H1 (cell line): ENCODE results near the gene ME3. TPM values are rescaled to one million over a fixed set of nuclear protein-coding genes. Genes with fewer than 3 reads are reported as not detected.
"Not testable (repeated sequence)": the region's sequence is repeated elsewhere in the genome, so short reads cannot be mapped to it uniquely, and the experiment has no call there.

Experiments used
- CTCF ChIA-PET: fragments of 300-600 bp; sonication (Branson Sonifier 250); formaldehyde crosslinking; loops from one replicate; lab custom pipeline; 2021; ENCODE audit not compliant: partially characterized antibody; lab: Charles Lee
- POLR2A ChIA-PET: fragments of 300-600 bp; sonication (Branson Sonifier 250); formaldehyde crosslinking; loops from one replicate; lab custom pipeline; 2021; ENCODE audit warnings: inconsistent platforms; ENCODE audit not compliant: partially characterized antibody; lab: Charles Lee
- DNase-seq, 2 experiments: peaks; one replicate each; pipeline versions ENCODE4 v3.0.0 to v3.0.0-alpha.2; 2010 to 2022; ENCODE audit warnings: low spot score in 2 of 2, low read depth in 1 of 2, mixed read lengths in 1 of 2
- FAIRE-seq: peaks from 2 replicates; lab custom pipeline; 2011; peaks lifted over from hg19 to GRCh38; lab: Jason Lieb, UNC
- H2AFZ ChIP-seq: 2 replicates; pipeline ENCODE4 v1.8.1; 2012; ENCODE audit warnings: low read length, inconsistent platforms
- H2AK5ac ChIP-seq: 2 replicates; pipeline ENCODE4 v1.6.1; 2013; ENCODE audit warnings: low read depth, low read length
- H2BK120ac ChIP-seq: replicated peaks from 2 replicates; pipeline ENCODE3; 2013; ENCODE audit warnings: low read depth, low read length, inconsistent platforms
- H2BK12ac ChIP-seq: 2 replicates; pipeline ENCODE4 v1.6.1; 2013; ENCODE audit warnings: low read depth, low read length
- H2BK15ac ChIP-seq: 2 replicates; pipeline ENCODE4 v1.6.1; 2013; ENCODE audit warnings: low read length
- H2BK20ac ChIP-seq: 2 replicates; pipeline ENCODE4 v1.6.1; 2013; ENCODE audit warnings: low read length
- H2BK5ac ChIP-seq: 2 replicates; pipeline ENCODE4 v1.6.1; 2013; ENCODE audit warnings: low read depth, low read length
- H3K14ac ChIP-seq: 2 replicates; pipeline ENCODE4 v1.6.1; 2013; ENCODE audit warnings: inconsistent platforms; ENCODE audit not compliant: insufficient read length
- H3K18ac ChIP-seq: 2 replicates; pipeline ENCODE4 v1.6.1; 2013; ENCODE audit warnings: low read length; ENCODE audit errors: extremely low read depth
- H3K23ac ChIP-seq: 2 replicates; pipeline ENCODE4 v1.6.1; 2013; ENCODE audit warnings: inconsistent platforms; ENCODE audit not compliant: insufficient read length
- H3K23me2 ChIP-seq: 2 replicates; pipeline ENCODE4 v1.6.1; 2013; ENCODE audit warnings: low read depth, low read length
- H3K27ac ChIP-seq: 2 replicates; pipeline ENCODE4 v1.6.1; 2011; ENCODE audit warnings: low read depth, low read length, inconsistent platforms
- H3K27me3 ChIP-seq, 4 experiments: replicated peaks in 1 of 4; 1 replicate in 1 of 4; 2 replicates in 3 of 4; pipeline versions ENCODE4 v1.6.1 to v1.8.1; 2011 to 2013; ENCODE audit warnings: low read length in 3 of 4, mild to moderate bottlenecking in 3 of 4, inconsistent platforms in 2 of 4, mixed read lengths in 2 of 4, moderate library complexity in 1 of 4; ENCODE audit not compliant: control insufficient read depth in 3 of 4, insufficient read depth in 3 of 4; ENCODE audit errors: extremely low read depth in 1 of 4
- H3K36me3 ChIP-seq, 4 experiments: 2 replicates each; pipeline versions ENCODE4 v1.6.1 to v1.8.1; 2011 to 2013; ENCODE audit warnings: mild to moderate bottlenecking in 4 of 4, low read length in 3 of 4, moderate library complexity in 2 of 4, control low read depth in 1 of 4, inconsistent platforms in 1 of 4; ENCODE audit not compliant: insufficient read depth in 4 of 4, control insufficient read depth in 2 of 4
- H3K4ac ChIP-seq: replicated peaks from 2 replicates; pipeline ENCODE3; 2013; ENCODE audit warnings: low read length, low read depth, mixed read lengths, inconsistent platforms; ENCODE audit not compliant: insufficient read length
- H3K4me1 ChIP-seq, 4 experiments: replicated peaks in 1 of 4; 1 replicate in 1 of 4; 2 replicates in 3 of 4; pipeline versions ENCODE4 v1.6.1 to v1.8.1; 2011 to 2013; ENCODE audit warnings: low read length in 3 of 4, inconsistent platforms in 2 of 4, mixed read lengths in 1 of 4; ENCODE audit not compliant: insufficient read depth in 4 of 4, control insufficient read depth in 3 of 4
- H3K4me2 ChIP-seq, 2 experiments: 2 replicates each; pipeline versions ENCODE4 v1.6.1 to v1.8.1; 2011 to 2013; ENCODE audit warnings: low read depth in 2 of 2, low read length in 2 of 2, control low read depth in 1 of 2, inconsistent platforms in 1 of 2, mild to moderate bottlenecking in 1 of 2; ENCODE audit not compliant: insufficient read depth in 1 of 2
- H3K4me3 ChIP-seq, 4 experiments: fragments of 200-600, 300-600 bp in 1 of 4; sonication (generic), shearing (Covaris generic), sonication (Bioruptor Twin) in 1 of 4; 2 replicates each; pipeline versions ENCODE4 v1.5.1 to v1.8.1; 2011 to 2016; ENCODE audit warnings: low read length in 4 of 4, low read depth in 3 of 4, control low read depth in 2 of 4, inconsistent platforms in 2 of 4, mild to moderate bottlenecking in 2 of 4, mixed read lengths in 1 of 4, moderate library complexity in 1 of 4; ENCODE audit not compliant: insufficient read depth in 2 of 4; ENCODE audit errors: extremely low read depth in 1 of 4
- H3K56ac ChIP-seq: replicated peaks from 2 replicates; pipeline ENCODE3; 2013; ENCODE audit warnings: low read depth, mild to moderate bottlenecking, mixed read lengths, low read length, inconsistent platforms; ENCODE audit not compliant: insufficient read length
- H3K79me1 ChIP-seq: 2 replicates; pipeline ENCODE4 v1.6.1; 2013; ENCODE audit warnings: low read depth, low read length, control low read depth
- H3K79me2 ChIP-seq, 2 experiments: 2 replicates each; pipeline versions ENCODE4 v1.6.1 to v1.8.1; 2012 to 2013; ENCODE audit warnings: low read length in 2 of 2, mild to moderate bottlenecking in 2 of 2, inconsistent platforms in 1 of 2; ENCODE audit not compliant: insufficient read depth in 2 of 2, control insufficient read depth in 1 of 2
- H3K9ac ChIP-seq, 4 experiments: replicated peaks in 1 of 4; 1 replicate in 1 of 4; 2 replicates in 3 of 4; pipeline versions ENCODE4 v1.6.1 to v1.8.1; 2011 to 2013; ENCODE audit warnings: low read depth in 3 of 4, low read length in 3 of 4, control low read depth in 2 of 4, mild to moderate bottlenecking in 2 of 4, moderate library complexity in 2 of 4, inconsistent platforms in 1 of 4; ENCODE audit errors: extremely low read depth in 1 of 4
- H3K9me3 ChIP-seq, 2 experiments: 2 replicates each; pipeline versions ENCODE4 v1.6.1 to v1.8.1; 2012 to 2013; ENCODE audit warnings: mild to moderate bottlenecking in 2 of 2, moderate library complexity in 2 of 2, control low read depth in 1 of 2, inconsistent platforms in 1 of 2, low read depth in 1 of 2, low read length in 1 of 2, mixed read lengths in 1 of 2; ENCODE audit not compliant: insufficient read depth in 2 of 2
- H4K20me1 ChIP-seq, 2 experiments: replicated peaks in 1 of 2; 2 replicates each; pipeline versions ENCODE3 to v1.8.1; 2011 to 2013; ENCODE audit warnings: inconsistent platforms in 2 of 2, low read length in 2 of 2, mild to moderate bottlenecking in 1 of 2; ENCODE audit not compliant: insufficient read depth in 2 of 2, control insufficient read depth in 1 of 2
- H4K5ac ChIP-seq: 2 replicates; pipeline ENCODE4 v1.6.1; 2013; ENCODE audit warnings: low read length, low read depth, mixed read lengths, inconsistent platforms; ENCODE audit not compliant: insufficient read length
- H4K8ac ChIP-seq: 2 replicates; pipeline ENCODE4 v1.8.0; 2013; ENCODE audit warnings: mild to moderate bottlenecking, moderate library complexity, low read length, inconsistent platforms; ENCODE audit not compliant: insufficient read depth; ENCODE audit errors: extremely low read depth
- H4K91ac ChIP-seq: replicated peaks from 2 replicates; pipeline ENCODE3; 2013; ENCODE audit warnings: low read length, mixed read lengths, inconsistent platforms; ENCODE audit not compliant: insufficient read length
- FOSL1 ChIP-seq: IDR thresholded peaks from 2 replicates; pipeline ENCODE4 v1.6.1; 2011; ENCODE audit warnings: mild to moderate bottlenecking, low read depth, low read length, moderate library complexity; ENCODE audit not compliant: insufficient read depth
- ZNF274 ChIP-seq: IDR thresholded peaks from 2 replicates; pipeline ENCODE4 v1.7.0; 2012; ENCODE audit warnings: low read length, borderline replicate concordance; ENCODE audit errors: extremely low read depth
- WGBS, 2 experiments: shearing (Covaris generic) in 1 of 2; methylation state at CpG; one replicate each; pipeline versions ENCODE4 v1.1.6 to v1.1.7; 2013 to 2015; ENCODE audit warnings: low lambda C conversion rate in 2 of 2, mixed read lengths in 2 of 2, inconsistent platforms in 1 of 2, low coverage in 1 of 2, missing lambda C conversion rate in 1 of 2; ENCODE audit not compliant: insufficient replicate concordance in 2 of 2, insufficient coverage in 1 of 2, insufficient read length in 1 of 2; ENCODE audit errors: extremely low coverage in 1 of 2, missing lambda C conversion rate in 1 of 2; 5-methylcytosine and 5-hydroxymethylcytosine counted together
- polyA plus RNA-seq, 7 experiments: library from polyadenylated mRNA; depleted of rRNA in 3 of 7; stranded (reverse) in 5 of 7; unstranded in 2 of 7; fragments of >200 nt in 5 of 7; fragments of 200-250 nt in 2 of 7; gene quantifications; 1 replicate in 5 of 7; 2 replicates in 1 of 7; 4 replicates in 1 of 7; pipeline versions ENCODE4 v1.2.1 to v1.2.3, GENCODE V29; 2011 to 2013; ENCODE audit warnings: missing spikeins in 2 of 7, mixed read lengths in 2 of 7
- total RNA-seq: library from RNA; stranded (reverse); fragmentation: NEBNext Ultra II Directional; extraction: Animal tissue kit (Norgen Biotek cat#: 25700); gene quantifications from 2 replicates; pipeline ENCODE4 v1.2.1, GENCODE V29; 2021

Gene ME3
- total and polyA plus RNA-seq, 2 of the 8 experiments (the other 6 are each of a cell fraction or from before 2014, with no cell fraction given): 1.5 to 2.8 TPM

- H3K18ac ChIP-seq: no peak overlapping the region
- H2BK5ac ChIP-seq: no peak overlapping the region
- POLR2A ChIA-PET: no interaction called here
- DNase-seq (no peak), FAIRE-seq (no peak)
- H4K8ac ChIP-seq: no peak overlapping the region
- H2BK120ac ChIP-seq: no peak overlapping the region
- H3K4me1 ChIP-seq: no peaks in the 10 kb centered on the region
- TF ChIP-seq ZNF274 (no peak), FOSL1 (no peak)
- H3K4me2 ChIP-seq: no peak overlapping the region
- H4K91ac ChIP-seq: no peak overlapping the region
- no peaks in the 10 kb centered on the region for H3K79me1 ChIP-seq
- no peak overlapping the region for H2BK15ac ChIP-seq
- H3K9ac ChIP-seq: no peak overlapping the region
- H3K4me3 ChIP-seq: no peak overlapping the region
- no peaks in the 10 kb centered on the region; a peak in 2 of 4 replicates for H3K9me3 ChIP-seq
- H3K4ac ChIP-seq: no peak overlapping the region
- no peak overlapping the region for H2AFZ ChIP-seq
- no peak overlapping the region for H4K5ac ChIP-seq
- no peak overlapping the region for H3K23ac ChIP-seq
- H4K20me1 ChIP-seq: no peaks in the 10 kb centered on the region
- no peak overlapping the region for H2BK20ac ChIP-seq
- H3K27ac ChIP-seq: no peak overlapping the region
- no peak overlapping the region for H2BK12ac ChIP-seq
- no peak overlapping the region for H2AK5ac ChIP-seq
- no peaks in the 10 kb centered on the region for H3K27me3 ChIP-seq
- H3K14ac ChIP-seq: no peak overlapping the region
- CTCF ChIA-PET: no interaction called here
- no peaks in the 10 kb centered on the region for H3K79me2 ChIP-seq
- no peaks in the 10 kb centered on the region for H3K36me3 ChIP-seq
- no peak overlapping the region for H3K56ac ChIP-seq
- no peaks in the 10 kb centered on the region for H3K23me2 ChIP-seq
Observed at GRCh38 chr11:86427441-86427840, 245.0 kb downstream of the ME3 start.

GRCh38 chr11:86423488-86423887 is 248.9 kb downstream of the ME3 start:
- H3K14ac ChIP-seq, H4K8ac ChIP-seq, H3K79me2 ChIP-seq, H2BK15ac ChIP-seq, H3K4me3 ChIP-seq, H3K18ac ChIP-seq, H2AK5ac ChIP-seq, H2BK12ac ChIP-seq, H3K27me3 ChIP-seq, FAIRE-seq, DNase-seq, H2BK120ac ChIP-seq, H4K5ac ChIP-seq, H3K9ac ChIP-seq, H2AFZ ChIP-seq, H2BK5ac ChIP-seq, H3K23ac ChIP-seq, H3K79me1 ChIP-seq, H3K4me1 ChIP-seq, H3K23me2 ChIP-seq, H4K20me1 ChIP-seq, H2BK20ac ChIP-seq, H4K91ac ChIP-seq, H3K36me3 ChIP-seq, H3K56ac ChIP-seq, H3K4ac ChIP-seq, H3K27ac ChIP-seq, POLR2A ChIA-PET, H3K9me3 ChIP-seq, H3K4me2 ChIP-seq: not testable (repeated sequence)
- CTCF ChIA-PET: interaction anchor here (0.7 to 2.5 kb wide), 4 partner anchors 23 to 233 kb away, joined by 3 to 8 read pairs (median 5); no protein-coding TSS in a partner anchor
- 93% methylated on average over 4 of the region's 4 CpGs; no CpG with 5 or more reads in 1 of the 2 experiments for WGBS, 2 experiments
